ENCODE measurements around the gene HMCES. TPM values are rescaled to one million over a fixed set of nuclear protein-coding genes. Genes with fewer than 3 reads are reported as not detected.

The HMCES gene
- total RNA-seq, 2 donors from 2014 or later, result 32.7 to 38.9 TPM

- no peak overlapping the region for H3K27ac ChIP-seq
- H3K27me3 ChIP-seq, result no peaks in the 10 kb centered on the region
- no peaks in the 10 kb centered on the region for H3K9me3 ChIP-seq
- H3K4me3 ChIP-seq, result no peak overlapping the region
- TF ChIP-seq CTCF (IDR thresholded peaks at IDR 0.05), result no peak
- peaks cover 0 to 3% of the 10 kb centered on the region in 2 donors for H3K4me1 ChIP-seq
- H3K36me3 ChIP-seq, result peaks cover 48% of the 10 kb centered on the region
- no peak for DNase-seq (ENCODE audit: low spot score)
Measured at GRCh38 chr3:129291236-129291886, 12.7 kb downstream of the HMCES start.

GRCh38 chr3:129295286-129295685, 16.6 kb downstream of the HMCES start:
- Histone ChIP-seq H3K27me3 (no peaks in the 10 kb centered on the region), H3K36me3 (peaks cover 39% of the 10 kb centered on the region), H3K4me3 (no peak overlapping the region), H3K4me1 (no peaks in the 10 kb centered on the region), H3K9me3 (no peaks in the 10 kb centered on the region), H3K27ac (no peak overlapping the region)
- no peak for TF ChIP-seq CTCF (IDR thresholded peaks at IDR 0.05)
- DNase-seq (ENCODE audit: low spot score), result no peak

- H3K27ac ChIP-seq, result peak overlapping the region; percentile 74 to 87
- peaks cover 21% of the 10 kb centered on the region for H3K36me3 ChIP-seq
Measured at GRCh38 chr3:129304146-129304961, 25.7 kb downstream of the HMCES start.

GRCh38 chr3:129304962-129305222, 26.2 kb downstream of the HMCES start:
- Histone ChIP-seq H3K36me3 (peaks cover 21% of the 10 kb centered on the region), H3K4me1 (peaks cover 0 to 31% of the 10 kb centered on the region in 2 donors), H3K9me3 (no peaks in the 10 kb centered on the region), H3K4me3 (no peak overlapping the region), H3K27me3 (no peaks in the 10 kb centered on the region), H3K27ac (peak overlapping the region; percentile 74 to 87)
- TF ChIP-seq CTCF (IDR thresholded peaks at IDR 0.05), result no peak
- DNase-seq (ENCODE audit: low spot score), result no peak

More at GRCh38 chr3:129304146-129304961, 25.7 kb downstream of the HMCES start:
- no peaks in the 10 kb centered on the region for H3K9me3 ChIP-seq
- no peak overlapping the region for H3K4me3 ChIP-seq
- TF ChIP-seq CTCF (IDR thresholded peaks at IDR 0.05), result no peak
- no peak for DNase-seq (ENCODE audit: low spot score)
- H3K4me1 ChIP-seq, result peaks cover 0 to 31% of the 10 kb centered on the region in 2 donors
- H3K27me3 ChIP-seq, result no peaks in the 10 kb centered on the region

- Histone ChIP-seq H3K36me3 (peaks cover 17% of the 10 kb centered on the region), H3K4me1 (peaks cover 0 to 31% of the 10 kb centered on the region in 2 donors), H3K9me3 (no peaks in the 10 kb centered on the region), H3K4me3 (peak overlapping the region; percentile 7 to 32), H3K27ac (peak overlapping the region; percentile 74 to 87), H3K27me3 (no peaks in the 10 kb centered on the region)
- peak; percentile 93 for DNase-seq (ENCODE audit: low spot score)
- no peak for TF ChIP-seq CTCF (IDR thresholded peaks at IDR 0.05)
Measured at GRCh38 chr3:129305592-129306091, 27.0 kb downstream of the HMCES start.
